WTC11 (cell line): Measurements from ENCODE around the gene RBM20.

Source experiments
- CBFB ChIP-seq: sonication (generic); formaldehyde crosslinking; IDR thresholded peaks from 2 replicates; pipeline ENCODE4 v1.8.1; 2022; ENCODE audit warnings: mild to moderate bottlenecking, low read depth, missing genetic modification reagents
- OVOL2 ChIP-seq: fragments of 250-450 bp; sonication (Bioruptor Pico); IDR thresholded peaks from 2 replicates; pipeline ENCODE4 v1.9.0; 2021; ENCODE audit warnings: mild to moderate bottlenecking, borderline replicate concordance
- SP1 ChIP-seq: sonication (generic); formaldehyde crosslinking; conservative IDR thresholded peaks from 2 replicates; pipeline ENCODE4 v1.8.1; 2022; ENCODE audit warnings: missing genetic modification reagents
- STAT6 ChIP-seq: sonication (generic); formaldehyde crosslinking; conservative IDR thresholded peaks from 2 replicates; pipeline ENCODE4 v1.8.1; 2023; ENCODE audit warnings: mild to moderate bottlenecking, low read depth, missing genetic modification reagents, moderate library complexity
- ZNF138 ChIP-seq: sonication (generic); formaldehyde crosslinking; conservative IDR thresholded peaks from 2 replicates; pipeline ENCODE4 v1.8.1; 2022; ENCODE audit warnings: mild to moderate bottlenecking, moderate library complexity, missing genetic modification reagents
- ZNF423 ChIP-seq: fragments of 250-450 bp; sonication (Bioruptor Pico); IDR thresholded peaks from 2 replicates; pipeline ENCODE4 v2.1.2; 2022; ENCODE audit warnings: mild to moderate bottlenecking, moderate library complexity
- TF ChIP-seq, protein P1 (sequence below): fragments of 200-600 bp; IDR thresholded peaks from 2 replicates; pipeline ENCODE4 v1.8.0; 2022; ENCODE audit warnings: antibody characterized with exemption
- TF ChIP-seq, protein P2 (sequence below): sonication (generic); formaldehyde crosslinking; IDR thresholded peaks from 2 replicates; pipeline ENCODE4 v1.8.1; 2023; ENCODE audit warnings: mild to moderate bottlenecking, missing genetic modification reagents
- TF ChIP-seq, protein P3 (sequence below): sonication (generic); formaldehyde crosslinking; IDR thresholded peaks from 2 replicates; pipeline ENCODE4 v1.8.0; 2022; ENCODE audit warnings: missing genetic modification reagents
- TF ChIP-seq, protein P4 (sequence below): sonication (generic); formaldehyde crosslinking; conservative IDR thresholded peaks from 2 replicates; pipeline ENCODE4 v1.8.1; 2022; ENCODE audit warnings: mild to moderate bottlenecking, missing genetic modification reagents
- TF ChIP-seq, protein P5 (sequence below): sonication (generic); formaldehyde crosslinking; IDR thresholded peaks from 2 replicates; pipeline ENCODE4 v1.8.1; 2023; ENCODE audit warnings: mild to moderate bottlenecking, missing genetic modification reagents, borderline replicate concordance
- TF ChIP-seq, protein P6 (sequence below): sonication (generic); formaldehyde crosslinking; IDR thresholded peaks from 2 replicates; pipeline ENCODE4 v1.8.1; 2022; ENCODE audit warnings: low read depth, missing genetic modification reagents, borderline replicate concordance
- TF ChIP-seq, protein P7 (sequence below): sonication (generic); formaldehyde crosslinking; IDR thresholded peaks from 2 replicates; pipeline ENCODE4 v1.8.1; 2022; ENCODE audit warnings: missing genetic modification reagents, borderline replicate concordance

- no peak for TF ChIP-seq OVOL2 (CRISPR knock-in tag)
- TF ChIP-seq, protein P1, sequence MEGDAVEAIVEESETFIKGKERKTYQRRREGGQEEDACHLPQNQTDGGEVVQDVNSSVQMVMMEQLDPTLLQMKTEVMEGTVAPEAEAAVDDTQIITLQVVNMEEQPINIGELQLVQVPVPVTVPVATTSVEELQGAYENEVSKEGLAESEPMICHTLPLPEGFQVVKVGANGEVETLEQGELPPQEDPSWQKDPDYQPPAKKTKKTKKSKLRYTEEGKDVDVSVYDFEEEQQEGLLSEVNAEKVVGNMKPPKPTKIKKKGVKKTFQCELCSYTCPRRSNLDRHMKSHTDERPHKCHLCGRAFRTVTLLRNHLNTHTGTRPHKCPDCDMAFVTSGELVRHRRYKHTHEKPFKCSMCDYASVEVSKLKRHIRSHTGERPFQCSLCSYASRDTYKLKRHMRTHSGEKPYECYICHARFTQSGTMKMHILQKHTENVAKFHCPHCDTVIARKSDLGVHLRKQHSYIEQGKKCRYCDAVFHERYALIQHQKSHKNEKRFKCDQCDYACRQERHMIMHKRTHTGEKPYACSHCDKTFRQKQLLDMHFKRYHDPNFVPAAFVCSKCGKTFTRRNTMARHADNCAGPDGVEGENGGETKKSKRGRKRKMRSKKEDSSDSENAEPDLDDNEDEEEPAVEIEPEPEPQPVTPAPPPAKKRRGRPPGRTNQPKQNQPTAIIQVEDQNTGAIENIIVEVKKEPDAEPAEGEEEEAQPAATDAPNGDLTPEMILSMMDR, result no peak
- TF ChIP-seq, protein P2, sequence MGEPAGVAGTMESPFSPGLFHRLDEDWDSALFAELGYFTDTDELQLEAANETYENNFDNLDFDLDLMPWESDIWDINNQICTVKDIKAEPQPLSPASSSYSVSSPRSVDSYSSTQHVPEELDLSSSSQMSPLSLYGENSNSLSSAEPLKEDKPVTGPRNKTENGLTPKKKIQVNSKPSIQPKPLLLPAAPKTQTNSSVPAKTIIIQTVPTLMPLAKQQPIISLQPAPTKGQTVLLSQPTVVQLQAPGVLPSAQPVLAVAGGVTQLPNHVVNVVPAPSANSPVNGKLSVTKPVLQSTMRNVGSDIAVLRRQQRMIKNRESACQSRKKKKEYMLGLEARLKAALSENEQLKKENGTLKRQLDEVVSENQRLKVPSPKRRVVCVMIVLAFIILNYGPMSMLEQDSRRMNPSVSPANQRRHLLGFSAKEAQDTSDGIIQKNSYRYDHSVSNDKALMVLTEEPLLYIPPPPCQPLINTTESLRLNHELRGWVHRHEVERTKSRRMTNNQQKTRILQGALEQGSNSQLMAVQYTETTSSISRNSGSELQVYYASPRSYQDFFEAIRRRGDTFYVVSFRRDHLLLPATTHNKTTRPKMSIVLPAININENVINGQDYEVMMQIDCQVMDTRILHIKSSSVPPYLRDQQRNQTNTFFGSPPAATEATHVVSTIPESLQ (CRISPR knock-in tag), result no peak
- TF ChIP-seq, protein P3, sequence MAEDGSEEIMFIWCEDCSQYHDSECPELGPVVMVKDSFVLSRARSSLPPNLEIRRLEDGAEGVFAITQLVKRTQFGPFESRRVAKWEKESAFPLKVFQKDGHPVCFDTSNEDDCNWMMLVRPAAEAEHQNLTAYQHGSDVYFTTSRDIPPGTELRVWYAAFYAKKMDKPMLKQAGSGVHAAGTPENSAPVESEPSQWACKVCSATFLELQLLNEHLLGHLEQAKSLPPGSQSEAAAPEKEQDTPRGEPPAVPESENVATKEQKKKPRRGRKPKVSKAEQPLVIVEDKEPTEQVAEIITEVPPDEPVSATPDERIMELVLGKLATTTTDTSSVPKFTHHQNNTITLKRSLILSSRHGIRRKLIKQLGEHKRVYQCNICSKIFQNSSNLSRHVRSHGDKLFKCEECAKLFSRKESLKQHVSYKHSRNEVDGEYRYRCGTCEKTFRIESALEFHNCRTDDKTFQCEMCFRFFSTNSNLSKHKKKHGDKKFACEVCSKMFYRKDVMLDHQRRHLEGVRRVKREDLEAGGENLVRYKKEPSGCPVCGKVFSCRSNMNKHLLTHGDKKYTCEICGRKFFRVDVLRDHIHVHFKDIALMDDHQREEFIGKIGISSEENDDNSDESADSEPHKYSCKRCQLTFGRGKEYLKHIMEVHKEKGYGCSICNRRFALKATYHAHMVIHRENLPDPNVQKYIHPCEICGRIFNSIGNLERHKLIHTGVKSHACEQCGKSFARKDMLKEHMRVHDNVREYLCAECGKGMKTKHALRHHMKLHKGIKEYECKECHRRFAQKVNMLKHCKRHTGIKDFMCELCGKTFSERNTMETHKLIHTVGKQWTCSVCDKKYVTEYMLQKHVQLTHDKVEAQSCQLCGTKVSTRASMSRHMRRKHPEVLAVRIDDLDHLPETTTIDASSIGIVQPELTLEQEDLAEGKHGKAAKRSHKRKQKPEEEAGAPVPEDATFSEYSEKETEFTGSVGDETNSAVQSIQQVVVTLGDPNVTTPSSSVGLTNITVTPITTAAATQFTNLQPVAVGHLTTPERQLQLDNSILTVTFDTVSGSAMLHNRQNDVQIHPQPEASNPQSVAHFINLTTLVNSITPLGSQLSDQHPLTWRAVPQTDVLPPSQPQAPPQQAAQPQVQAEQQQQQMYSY (CRISPR knock-in tag), result no peak
- TF ChIP-seq SP1 (CRISPR knock-in tag), result no peak
- TF ChIP-seq, protein P4, sequence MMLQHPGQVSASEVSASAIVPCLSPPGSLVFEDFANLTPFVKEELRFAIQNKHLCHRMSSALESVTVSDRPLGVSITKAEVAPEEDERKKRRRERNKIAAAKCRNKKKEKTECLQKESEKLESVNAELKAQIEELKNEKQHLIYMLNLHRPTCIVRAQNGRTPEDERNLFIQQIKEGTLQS (CRISPR knock-in tag), result no peak
- TF ChIP-seq, protein P5, sequence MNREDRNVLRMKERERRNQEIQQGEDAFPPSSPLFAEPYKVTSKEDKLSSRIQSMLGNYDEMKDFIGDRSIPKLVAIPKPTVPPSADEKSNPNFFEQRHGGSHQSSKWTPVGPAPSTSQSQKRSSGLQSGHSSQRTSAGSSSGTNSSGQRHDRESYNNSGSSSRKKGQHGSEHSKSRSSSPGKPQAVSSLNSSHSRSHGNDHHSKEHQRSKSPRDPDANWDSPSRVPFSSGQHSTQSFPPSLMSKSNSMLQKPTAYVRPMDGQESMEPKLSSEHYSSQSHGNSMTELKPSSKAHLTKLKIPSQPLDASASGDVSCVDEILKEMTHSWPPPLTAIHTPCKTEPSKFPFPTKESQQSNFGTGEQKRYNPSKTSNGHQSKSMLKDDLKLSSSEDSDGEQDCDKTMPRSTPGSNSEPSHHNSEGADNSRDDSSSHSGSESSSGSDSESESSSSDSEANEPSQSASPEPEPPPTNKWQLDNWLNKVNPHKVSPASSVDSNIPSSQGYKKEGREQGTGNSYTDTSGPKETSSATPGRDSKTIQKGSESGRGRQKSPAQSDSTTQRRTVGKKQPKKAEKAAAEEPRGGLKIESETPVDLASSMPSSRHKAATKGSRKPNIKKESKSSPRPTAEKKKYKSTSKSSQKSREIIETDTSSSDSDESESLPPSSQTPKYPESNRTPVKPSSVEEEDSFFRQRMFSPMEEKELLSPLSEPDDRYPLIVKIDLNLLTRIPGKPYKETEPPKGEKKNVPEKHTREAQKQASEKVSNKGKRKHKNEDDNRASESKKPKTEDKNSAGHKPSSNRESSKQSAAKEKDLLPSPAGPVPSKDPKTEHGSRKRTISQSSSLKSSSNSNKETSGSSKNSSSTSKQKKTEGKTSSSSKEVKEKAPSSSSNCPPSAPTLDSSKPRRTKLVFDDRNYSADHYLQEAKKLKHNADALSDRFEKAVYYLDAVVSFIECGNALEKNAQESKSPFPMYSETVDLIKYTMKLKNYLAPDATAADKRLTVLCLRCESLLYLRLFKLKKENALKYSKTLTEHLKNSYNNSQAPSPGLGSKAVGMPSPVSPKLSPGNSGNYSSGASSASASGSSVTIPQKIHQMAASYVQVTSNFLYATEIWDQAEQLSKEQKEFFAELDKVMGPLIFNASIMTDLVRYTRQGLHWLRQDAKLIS (CRISPR knock-in tag), result no peak
- no peak for TF ChIP-seq ZNF423
- TF ChIP-seq STAT6 (CRISPR knock-in tag), result no peak
- TF ChIP-seq, protein P6, sequence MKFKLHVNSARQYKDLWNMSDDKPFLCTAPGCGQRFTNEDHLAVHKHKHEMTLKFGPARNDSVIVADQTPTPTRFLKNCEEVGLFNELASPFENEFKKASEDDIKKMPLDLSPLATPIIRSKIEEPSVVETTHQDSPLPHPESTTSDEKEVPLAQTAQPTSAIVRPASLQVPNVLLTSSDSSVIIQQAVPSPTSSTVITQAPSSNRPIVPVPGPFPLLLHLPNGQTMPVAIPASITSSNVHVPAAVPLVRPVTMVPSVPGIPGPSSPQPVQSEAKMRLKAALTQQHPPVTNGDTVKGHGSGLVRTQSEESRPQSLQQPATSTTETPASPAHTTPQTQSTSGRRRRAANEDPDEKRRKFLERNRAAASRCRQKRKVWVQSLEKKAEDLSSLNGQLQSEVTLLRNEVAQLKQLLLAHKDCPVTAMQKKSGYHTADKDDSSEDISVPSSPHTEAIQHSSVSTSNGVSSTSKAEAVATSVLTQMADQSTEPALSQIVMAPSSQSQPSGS (CRISPR knock-in tag), result no peak
- no peak for TF ChIP-seq ZNF138 (CRISPR knock-in tag)
- no peak for TF ChIP-seq CBFB (CRISPR knock-in tag)
- TF ChIP-seq, protein P7, sequence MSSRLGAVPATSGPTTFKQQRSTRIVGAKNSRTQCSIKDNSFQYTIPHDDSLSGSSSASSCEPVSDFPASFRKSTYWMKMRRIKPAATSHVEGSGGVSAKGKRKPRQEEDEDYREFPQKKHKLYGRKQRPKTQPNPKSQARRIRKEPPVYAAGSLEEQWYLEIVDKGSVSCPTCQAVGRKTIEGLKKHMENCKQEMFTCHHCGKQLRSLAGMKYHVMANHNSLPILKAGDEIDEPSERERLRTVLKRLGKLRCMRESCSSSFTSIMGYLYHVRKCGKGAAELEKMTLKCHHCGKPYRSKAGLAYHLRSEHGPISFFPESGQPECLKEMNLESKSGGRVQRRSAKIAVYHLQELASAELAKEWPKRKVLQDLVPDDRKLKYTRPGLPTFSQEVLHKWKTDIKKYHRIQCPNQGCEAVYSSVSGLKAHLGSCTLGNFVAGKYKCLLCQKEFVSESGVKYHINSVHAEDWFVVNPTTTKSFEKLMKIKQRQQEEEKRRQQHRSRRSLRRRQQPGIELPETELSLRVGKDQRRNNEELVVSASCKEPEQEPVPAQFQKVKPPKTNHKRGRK, result no peak
Observed at GRCh38 chr10:110803239-110803749, 159.2 kb downstream of the RBM20 start.
